HepG2 (cell line): ENCODE results near the gene SP7. TPM values are rescaled to one million over a fixed set of nuclear protein-coding genes. Genes with fewer than 3 reads are reported as not detected.

Experiments
- ATF7 ChIP-seq, 2 experiments: fragments of 450-650 bp in 1 of 2; sonication (generic) in 1 of 2; formaldehyde crosslinking in 1 of 2; IDR thresholded peaks; 2 replicates each; pipeline versions ENCODE4 v1.4.0 to v1.6.1; 2016 to 2020; ENCODE audit warnings: antibody characterized with exemption in 1 of 2, mild to moderate bottlenecking in 1 of 2, missing genetic modification reagents in 1 of 2
- CREB3 ChIP-seq: sonication (generic); formaldehyde crosslinking; IDR thresholded peaks from 2 replicates; pipeline ENCODE4 v1.5.0; 2020; ENCODE audit warnings: missing genetic modification reagents
- FOXC1 ChIP-seq: sonication (generic); formaldehyde crosslinking; IDR thresholded peaks from 2 replicates; pipeline ENCODE4 v1.8.0; 2022; ENCODE audit warnings: mild to moderate bottlenecking, missing genetic modification reagents, borderline replicate concordance
- FOXK2 ChIP-seq: fragments of 450-650 bp; IDR thresholded peaks from 2 replicates; pipeline ENCODE4 v1.6.1; 2016
- FOXM1 ChIP-seq: sonication (generic); formaldehyde crosslinking; IDR thresholded peaks from 2 replicates; pipeline ENCODE4 v1.5.0; 2020; ENCODE audit warnings: missing genetic modification reagents
- KDM5B ChIP-seq: sonication (generic); formaldehyde crosslinking; IDR thresholded peaks from 2 replicates; pipeline ENCODE4 v1.4.0; 2020; ENCODE audit warnings: missing genetic modification reagents, mild to moderate bottlenecking, borderline replicate concordance
- KLF11 ChIP-seq: IDR thresholded peaks from 2 replicates; pipeline ENCODE4 v1.6.1; 2016; ENCODE audit warnings: missing compliant biosample characterization
- MYC ChIP-seq: sonication (generic); formaldehyde crosslinking; IDR thresholded peaks from 2 replicates; pipeline ENCODE4 v1.9.0; 2021; ENCODE audit warnings: missing genetic modification reagents, borderline replicate concordance
- NR2F6 ChIP-seq, 2 experiments: IDR thresholded peaks; 2 replicates each; pipeline ENCODE4 v1.6.1; 2016; ENCODE audit warnings: antibody characterized with exemption in 1 of 2, mild to moderate bottlenecking in 1 of 2
- POLR2G ChIP-seq: fragments of 200-400 bp; formaldehyde crosslinking; IDR thresholded peaks from 2 replicates; pipeline ENCODE4 v1.6.1; 2018; ENCODE audit warnings: mild to moderate bottlenecking, low read depth, low read length, moderate library complexity
- PRDM15 ChIP-seq: sonication (generic); formaldehyde crosslinking; IDR thresholded peaks from 2 replicates; pipeline ENCODE4 v1.4.0; 2020; ENCODE audit warnings: missing genetic modification reagents
- RFXANK ChIP-seq: IDR thresholded peaks from 2 replicates; pipeline ENCODE4 v1.6.1; 2016
- SIN3B ChIP-seq: fragments of 150-350 bp; IDR thresholded peaks from 2 replicates; pipeline ENCODE4 v1.6.1; 2014; ENCODE audit warnings: low read length
- SP140L ChIP-seq: sonication (generic); formaldehyde crosslinking; IDR thresholded peaks from 2 replicates; pipeline ENCODE4 v1.4.0; 2020; ENCODE audit warnings: missing genetic modification reagents, borderline replicate concordance
- TEF ChIP-seq: sonication (generic); formaldehyde crosslinking; IDR thresholded peaks from 2 replicates; pipeline ENCODE4 v1.5.0; 2020; ENCODE audit warnings: missing genetic modification reagents
- TRIM24 ChIP-seq: sonication (generic); formaldehyde crosslinking; IDR thresholded peaks from 2 replicates; pipeline ENCODE4 v1.8.0; 2022; ENCODE audit warnings: mild to moderate bottlenecking, missing genetic modification reagents
- ZBTB1 ChIP-seq: sonication (generic); formaldehyde crosslinking; IDR thresholded peaks from 2 replicates; pipeline ENCODE4 v1.4.0; 2020; ENCODE audit warnings: missing genetic modification reagents, borderline replicate concordance
- ZFP1 ChIP-seq: IDR thresholded peaks from 2 replicates; pipeline ENCODE4 v1.6.1; 2016
- ZNF276 ChIP-seq: sonication (generic); formaldehyde crosslinking; IDR thresholded peaks from 2 replicates; pipeline ENCODE4 v1.4.0; 2020; ENCODE audit warnings: mild to moderate bottlenecking, low read depth, missing genetic modification reagents
- ZNF292 ChIP-seq: sonication (generic); formaldehyde crosslinking; IDR thresholded peaks from 2 replicates; pipeline ENCODE4 v1.8.1; 2022; ENCODE audit warnings: mild to moderate bottlenecking, low read depth, missing genetic modification reagents, borderline replicate concordance
- ZNF577 ChIP-seq: sonication (generic); formaldehyde crosslinking; IDR thresholded peaks from 2 replicates; pipeline ENCODE4 v1.4.0; 2020; ENCODE audit warnings: mild to moderate bottlenecking, low read depth, missing genetic modification reagents, borderline replicate concordance
- ZNF691 ChIP-seq: sonication (generic); formaldehyde crosslinking; IDR thresholded peaks from 2 replicates; pipeline ENCODE4 v1.4.0; 2020; ENCODE audit warnings: missing genetic modification reagents, low read depth, mild to moderate bottlenecking, borderline replicate concordance
- polyA plus RNA-seq, 8 experiments: library from polyadenylated mRNA; depleted of rRNA in 3 of 8; stranded (reverse) in 7 of 8; unstranded in 1 of 8; fragments of >200 nt; fragmentation: Illumina TruSeq in 4 of 8; extraction: Trizol in 4 of 8; gene quantifications; 2 replicates each; pipeline versions ENCODE4 v1.2.1 to v1.2.3, GENCODE V29; 2011 to 2016; ENCODE audit warnings: low read depth in 4 of 8, missing spikeins in 1 of 8, mixed read lengths in 1 of 8; ENCODE audit not compliant: insufficient read depth in 1 of 8
- total RNA-seq, 5 experiments: library from RNA; depleted of rRNA; stranded (reverse); fragments of >200 nt; fragmentation: Illumina TruSeq; extraction: Trizol; gene quantifications; 2 replicates each; pipeline ENCODE4 v1.2.3, GENCODE V29; 2016; ENCODE audit warnings: low read depth in 1 of 5

Gene SP7
- total and polyA plus RNA-seq, 2 of the 13 experiments (the other 11 are each of a cell fraction or from before 2014, with no cell fraction given), result not detected

GRCh38 chr12:53299454-53300180 is 36.5 kb downstream of the SP7 start, which contains the start of gene MYG1 (continued):
- TF ChIP-seq RFXANK (CRISPR knock-in tag) (no peak), KLF11 (CRISPR knock-in tag) (no peak), POLR2G (peak; percentile 87), ZNF292 (CRISPR knock-in tag) (peak; percentile 57; the same call in 1 of the 2 replicates), ZFP1 (CRISPR knock-in tag) (0 out of 2 replicates have a peak, but pooled peaks have one; percentile 49), MYC (peak; percentile 97), KDM5B (CRISPR knock-in tag) (peak; percentile 97), TRIM24 (CRISPR knock-in tag) (no peak), ZBTB1 (CRISPR knock-in tag) (0 out of 2 replicates have a peak, but pooled peaks have one; percentile 70), TEF (CRISPR knock-in tag) (no peak), FOXK2 (peak; percentile 79), PRDM15 (CRISPR knock-in tag) (no peak), NR2F6 (IDR thresholded peaks at IDR 0.05) (no peak), NR2F6 (CRISPR knock-in tag; IDR thresholded peaks at IDR 0.05) (no peak), ZNF276 (CRISPR knock-in tag) (no peak), ZNF691 (CRISPR knock-in tag) (peak; percentile 92), SP140L (CRISPR knock-in tag) (no peak), FOXC1 (CRISPR knock-in tag) (peak; percentile 70; the same call in 1 of the 2 replicates), ZNF577 (CRISPR knock-in tag) (no peak), SIN3B (no peak; the same call in 1 of the 2 replicates), FOXM1 (CRISPR knock-in tag) (no peak), ATF7 (IDR thresholded peaks at IDR 0.05) (no peak), ATF7 (CRISPR knock-in tag; IDR thresholded peaks at IDR 0.05) (peak; percentile 74), CREB3 (no peak)
